ENCODE measurements around the gene GDI2.

GRCh38 chr10:5736591-5736990, 76.6 kb downstream of the GDI2 start:
- TF ChIP-seq SP1 (IDR thresholded peaks at IDR 0.05) (no peak), CTCF (IDR thresholded peaks at IDR 0.05; ENCODE audit: low read depth, low read length, missing input control) (no peak), MAX (IDR thresholded peaks at IDR 0.05) (no peak), ZBTB33 (IDR thresholded peaks at IDR 0.05) (no peak), FOXA1 (IDR thresholded peaks at IDR 0.05) (no peak), YY1 (IDR thresholded peaks at IDR 0.05) (no peak), FOXA2 (IDR thresholded peaks at IDR 0.05) (no peak), TAF1 (conservative IDR thresholded peaks at IDR 0.05) (no peak), EGR1 (IDR thresholded peaks at IDR 0.05; ENCODE audit: low read depth in 2 of 2) (no peak), RAD21 (IDR thresholded peaks at IDR 0.05) (no peak), JUND (IDR thresholded peaks at IDR 0.05) (no peak)
- TF ChIP-seq, protein P1, sequence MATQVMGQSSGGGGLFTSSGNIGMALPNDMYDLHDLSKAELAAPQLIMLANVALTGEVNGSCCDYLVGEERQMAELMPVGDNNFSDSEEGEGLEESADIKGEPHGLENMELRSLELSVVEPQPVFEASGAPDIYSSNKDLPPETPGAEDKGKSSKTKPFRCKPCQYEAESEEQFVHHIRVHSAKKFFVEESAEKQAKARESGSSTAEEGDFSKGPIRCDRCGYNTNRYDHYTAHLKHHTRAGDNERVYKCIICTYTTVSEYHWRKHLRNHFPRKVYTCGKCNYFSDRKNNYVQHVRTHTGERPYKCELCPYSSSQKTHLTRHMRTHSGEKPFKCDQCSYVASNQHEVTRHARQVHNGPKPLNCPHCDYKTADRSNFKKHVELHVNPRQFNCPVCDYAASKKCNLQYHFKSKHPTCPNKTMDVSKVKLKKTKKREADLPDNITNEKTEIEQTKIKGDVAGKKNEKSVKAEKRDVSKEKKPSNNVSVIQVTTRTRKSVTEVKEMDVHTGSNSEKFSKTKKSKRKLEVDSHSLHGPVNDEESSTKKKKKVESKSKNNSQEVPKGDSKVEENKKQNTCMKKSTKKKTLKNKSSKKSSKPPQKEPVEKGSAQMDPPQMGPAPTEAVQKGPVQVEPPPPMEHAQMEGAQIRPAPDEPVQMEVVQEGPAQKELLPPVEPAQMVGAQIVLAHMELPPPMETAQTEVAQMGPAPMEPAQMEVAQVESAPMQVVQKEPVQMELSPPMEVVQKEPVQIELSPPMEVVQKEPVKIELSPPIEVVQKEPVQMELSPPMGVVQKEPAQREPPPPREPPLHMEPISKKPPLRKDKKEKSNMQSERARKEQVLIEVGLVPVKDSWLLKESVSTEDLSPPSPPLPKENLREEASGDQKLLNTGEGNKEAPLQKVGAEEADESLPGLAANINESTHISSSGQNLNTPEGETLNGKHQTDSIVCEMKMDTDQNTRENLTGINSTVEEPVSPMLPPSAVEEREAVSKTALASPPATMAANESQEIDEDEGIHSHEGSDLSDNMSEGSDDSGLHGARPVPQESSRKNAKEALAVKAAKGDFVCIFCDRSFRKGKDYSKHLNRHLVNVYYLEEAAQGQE (IDR thresholded peaks at IDR 0.05): no peak
